HEK293T (cell line): ENCODE results near the gene TCF12.
A peak's percentile ranks its signal among the peaks of the same experiment; 100 is the strongest.

Source experiments
- CTCF ChIA-PET: fragments of 350-600 bp; formaldehyde crosslinking; extraction: SDS; loops from one replicate; lab custom pipeline; 2021; ENCODE audit warnings: antibody characterized with exemption, inconsistent platforms; lab: Yijun Ruan, JAX
- POLR2A ChIA-PET: fragments of 350-600 bp; formaldehyde crosslinking; extraction: SDS; loops from one replicate; lab custom pipeline; 2020; ENCODE audit warnings: antibody characterized with exemption, inconsistent platforms; lab: Yijun Ruan, JAX
- DNase-seq: peaks from one replicate; pipeline ENCODE4 v3.0.0; 2012; ENCODE audit warnings: mixed read lengths; ENCODE audit errors: extremely low spot score
- ARNT ChIP-seq: fragments of 450-650 bp; IDR thresholded peaks from 2 replicates; pipeline ENCODE4 v1.6.1; 2017; ENCODE audit warnings: mild to moderate bottlenecking
- BHLHE40 ChIP-seq: fragments of 450-650 bp; IDR thresholded peaks from 2 replicates; pipeline ENCODE4 v1.6.1; 2016; ENCODE audit warnings: mild to moderate bottlenecking, moderate library complexity, borderline replicate concordance
- CTBP1 ChIP-seq: fragments of 450-650 bp; IDR thresholded peaks from 2 replicates; pipeline ENCODE4 v1.6.1; 2016; ENCODE audit warnings: borderline replicate concordance
- ELF4 ChIP-seq: fragments of 450-650 bp; IDR thresholded peaks from 2 replicates; pipeline ENCODE4 v1.6.1; 2017; ENCODE audit warnings: antibody characterized with exemption
- FOXA1 ChIP-seq: fragments of 450-650 bp; IDR thresholded peaks from 2 replicates; pipeline ENCODE4 v1.6.1; 2016; ENCODE audit warnings: mild to moderate bottlenecking
- FOXK2 ChIP-seq: fragments of 450-650 bp; IDR thresholded peaks from 2 replicates; pipeline ENCODE4 v1.6.1; 2016; ENCODE audit warnings: mild to moderate bottlenecking
- FOXM1 ChIP-seq: fragments of 450-650 bp; IDR thresholded peaks from 2 replicates; pipeline ENCODE4 v1.6.1; 2017; ENCODE audit warnings: mild to moderate bottlenecking, borderline replicate concordance
- HDGF ChIP-seq: fragments of 450-650 bp; IDR thresholded peaks from 2 replicates; pipeline ENCODE4 v1.6.1; 2017; ENCODE audit warnings: antibody characterized with exemption, borderline replicate concordance
- L3MBTL2 ChIP-seq: fragments of 450-650 bp; conservative IDR thresholded peaks from 2 replicates; pipeline ENCODE4 v1.6.1; 2016; ENCODE audit warnings: mild to moderate bottlenecking
- LEF1 ChIP-seq: fragments of 450-650 bp; IDR thresholded peaks from 2 replicates; pipeline ENCODE4 v1.6.1; 2017; ENCODE audit warnings: mild to moderate bottlenecking, borderline replicate concordance
- NFRKB ChIP-seq: fragments of 450-650 bp; IDR thresholded peaks from 2 replicates; pipeline ENCODE4 v1.6.1; 2016; ENCODE audit warnings: mild to moderate bottlenecking, moderate library complexity
- SP1 ChIP-seq: fragments of 450-650 bp; IDR thresholded peaks from 2 replicates; pipeline ENCODE4 v1.6.1; 2017
- SUZ12 ChIP-seq: fragments of 450-650 bp; IDR thresholded peaks from 2 replicates; pipeline ENCODE4 v1.6.1; 2016; ENCODE audit warnings: mild to moderate bottlenecking
- TARDBP ChIP-seq: fragments of 450-650 bp; IDR thresholded peaks from 2 replicates; pipeline ENCODE4 v1.6.1; 2016
- ZNF384 ChIP-seq: fragments of 450-650 bp; IDR thresholded peaks from 2 replicates; pipeline ENCODE4 v1.6.1; 2016
- TF ChIP-seq, protein P1 (sequence below): fragments of 450-650 bp; IDR thresholded peaks from 2 replicates; pipeline ENCODE4 v1.6.1; 2016

TCF12 gene

DNA sequence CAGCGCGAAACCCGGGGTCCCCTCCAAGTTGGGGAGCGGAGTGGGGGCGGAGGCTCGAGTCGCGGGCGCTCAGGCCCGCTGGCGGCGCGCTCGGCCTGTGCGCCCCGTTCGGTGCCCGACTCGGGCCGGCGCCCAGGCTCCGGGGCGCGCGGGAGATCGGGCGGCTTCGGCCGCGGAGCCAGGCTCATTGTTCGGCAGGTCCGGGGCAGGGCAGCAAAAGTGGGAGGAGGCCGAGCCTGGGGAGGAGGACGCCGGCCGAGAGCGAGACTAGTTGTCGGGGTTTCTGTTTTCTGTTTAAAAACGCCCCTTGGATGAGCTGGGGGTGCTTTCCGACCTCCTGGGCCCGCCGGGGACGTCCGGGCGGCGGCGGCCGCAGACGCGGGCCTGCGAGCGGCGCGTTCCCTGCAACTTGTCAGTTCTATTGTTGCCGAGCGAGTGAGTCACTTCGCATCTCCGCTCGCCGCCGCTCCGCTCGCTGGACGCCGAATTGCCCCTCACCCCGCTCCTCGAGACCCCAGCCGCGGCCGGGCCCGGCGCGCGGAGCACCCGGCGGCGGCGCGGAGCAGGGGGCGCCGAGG lies 676 bp downstream of the TCF12 start:
- no peak for TF ChIP-seq LEF1
- no peak for TF ChIP-seq SP1
- ChIA-PET POLR2A (interaction anchor here (1.1 to 1.4 kb wide), 3 partner anchors 11 to 32 kb away, joined by 3 to 24 read pairs (median 4); no protein-coding TSS in a partner anchor), CTCF (interaction anchor here (1.2 kb wide), 1 partner anchor 31 kb away, joined by 3 read pairs; no protein-coding TSS in a partner anchor)
- peak; percentile 31 for DNase-seq

GRCh38 chr15:56919609-56920366 lies 1.3 kb downstream of the TCF12 start:
- CTCF ChIA-PET = no interaction called here
- TF ChIP-seq SUZ12 (no peak), ELF4 (no peak), HDGF (no peak), FOXM1 (no peak), ARNT (no peak), NFRKB (no peak), CTBP1 (no peak), SP1 (no peak), L3MBTL2 (no peak), BHLHE40 (no peak), LEF1 (no peak), TARDBP (no peak), FOXK2 (no peak), FOXA1 (no peak)
- TF ChIP-seq, protein P1, sequence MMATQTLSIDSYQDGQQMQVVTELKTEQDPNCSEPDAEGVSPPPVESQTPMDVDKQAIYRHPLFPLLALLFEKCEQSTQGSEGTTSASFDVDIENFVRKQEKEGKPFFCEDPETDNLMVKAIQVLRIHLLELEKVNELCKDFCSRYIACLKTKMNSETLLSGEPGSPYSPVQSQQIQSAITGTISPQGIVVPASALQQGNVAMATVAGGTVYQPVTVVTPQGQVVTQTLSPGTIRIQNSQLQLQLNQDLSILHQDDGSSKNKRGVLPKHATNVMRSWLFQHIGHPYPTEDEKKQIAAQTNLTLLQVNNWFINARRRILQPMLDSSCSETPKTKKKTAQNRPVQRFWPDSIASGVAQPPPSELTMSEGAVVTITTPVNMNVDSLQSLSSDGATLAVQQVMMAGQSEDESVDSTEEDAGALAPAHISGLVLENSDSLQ = no peak
- DNase-seq = peak; percentile 18
- POLR2A ChIA-PET = interaction anchor here (1.0 to 1.1 kb wide), 2 partner anchors 11 to 32 kb away, joined by 4 to 5 read pairs; no protein-coding TSS in a partner anchor

GRCh38 chr15:56920367-56920627 lies 1.9 kb downstream of the TCF12 start:
- CTCF ChIA-PET = no interaction called here
- POLR2A ChIA-PET = interaction anchor here (1.0 to 1.1 kb wide), 2 partner anchors 10 to 33 kb away, joined by 4 to 5 read pairs; no protein-coding TSS in a partner anchor
- TF ChIP-seq BHLHE40 (no peak), FOXK2 (no peak), ZNF384 (no peak), NFRKB (no peak), TARDBP (no peak), ELF4 (no peak), FOXA1 (no peak), CTBP1 (no peak), FOXM1 (no peak), HDGF (no peak), L3MBTL2 (no peak), SUZ12 (no peak)
- no peak for DNase-seq

GRCh38 chr15:56923174-56923591 lies 4.7 kb downstream of the TCF12 start:
- DNase-seq = no peak
- no peak for TF ChIP-seq CTBP1
- TF ChIP-seq, protein P1 = peak; percentile 65
- POLR2A ChIA-PET = no interaction called here
- CTCF ChIA-PET = no interaction called here

DNA sequence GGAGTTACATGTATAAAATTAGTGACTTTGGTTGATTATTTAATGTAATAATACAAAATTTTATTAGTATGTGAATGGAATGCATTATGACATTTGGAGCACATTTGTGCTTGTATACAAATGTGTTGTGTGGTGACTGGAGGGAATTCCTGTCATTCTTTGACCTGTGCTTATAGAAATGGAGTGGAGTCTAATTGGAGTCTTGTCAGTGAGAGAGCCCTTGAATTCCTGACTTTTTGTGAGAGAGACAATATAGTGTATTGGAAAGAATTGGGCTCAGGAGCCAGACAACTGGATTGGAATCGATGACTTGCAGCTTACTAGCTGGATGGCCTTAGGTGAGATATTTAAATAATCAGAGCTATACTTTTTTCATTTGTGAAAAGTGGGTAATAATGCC lies 9.4 kb downstream of the TCF12 start:
- POLR2A ChIA-PET = no interaction called here
- DNase-seq = no peak
- CTCF ChIA-PET = no interaction called here
- TF ChIP-seq, protein P1 = no peak
- TF ChIP-seq HDGF (no peak), SUZ12 (no peak), LEF1 (no peak), ZNF384 (no peak), FOXA1 (no peak), NFRKB (no peak), TARDBP (no peak), ARNT (no peak), FOXK2 (no peak), FOXM1 (no peak), L3MBTL2 (no peak), ELF4 (no peak), BHLHE40 (no peak), SP1 (no peak), CTBP1 (no peak)

DNA sequence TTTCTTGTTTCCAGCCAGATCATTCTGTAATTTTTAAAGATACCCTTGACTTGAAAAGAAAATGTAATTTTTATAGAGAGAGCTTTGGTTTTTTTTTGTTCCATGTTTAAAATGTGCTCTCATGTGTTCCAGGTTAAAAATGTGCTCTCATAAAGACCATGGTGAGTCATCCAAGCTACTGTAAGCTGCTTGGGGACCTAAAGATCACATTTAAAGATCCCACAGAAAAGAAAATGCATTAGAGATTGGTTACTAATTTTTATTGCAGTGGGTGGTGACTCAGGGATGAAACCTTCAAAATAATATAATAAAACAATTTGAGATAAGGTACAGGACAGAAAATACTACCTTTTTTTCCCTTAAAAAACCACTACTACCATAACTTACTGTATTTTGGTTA lies 11.0 kb downstream of the TCF12 start:
- TF ChIP-seq SUZ12 (no peak), FOXM1 (no peak), SP1 (no peak), LEF1 (no peak), CTBP1 (no peak), HDGF (no peak), FOXK2 (no peak), BHLHE40 (no peak), TARDBP (no peak), FOXA1 (no peak)
- TF ChIP-seq, protein P1 = no peak
- CTCF ChIA-PET = no interaction called here
- POLR2A ChIA-PET = interaction anchor here (1.1 kb wide), 1 partner anchor 12 kb away, joined by 3 read pairs; no protein-coding TSS in a partner anchor
- DNase-seq = no peak
